ENCODE data around the gene OR10D3. TPM values are rescaled to one million over a fixed set of nuclear protein-coding genes. Genes with fewer than 3 reads are reported as not detected.

OR10D3 gene, protein sequence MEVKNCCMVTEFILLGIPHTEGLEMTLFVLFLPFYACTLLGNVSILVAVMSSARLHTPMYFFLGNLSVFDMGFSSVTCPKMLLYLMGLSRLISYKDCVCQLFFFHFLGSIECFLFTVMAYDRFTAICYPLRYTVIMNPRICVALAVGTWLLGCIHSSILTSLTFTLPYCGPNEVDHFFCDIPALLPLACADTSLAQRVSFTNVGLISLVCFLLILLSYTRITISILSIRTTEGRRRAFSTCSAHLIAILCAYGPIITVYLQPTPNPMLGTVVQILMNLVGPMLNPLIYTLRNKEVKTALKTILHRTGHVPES
- total RNA-seq: not detected
- long read RNA-seq: 0 reads

DNA sequence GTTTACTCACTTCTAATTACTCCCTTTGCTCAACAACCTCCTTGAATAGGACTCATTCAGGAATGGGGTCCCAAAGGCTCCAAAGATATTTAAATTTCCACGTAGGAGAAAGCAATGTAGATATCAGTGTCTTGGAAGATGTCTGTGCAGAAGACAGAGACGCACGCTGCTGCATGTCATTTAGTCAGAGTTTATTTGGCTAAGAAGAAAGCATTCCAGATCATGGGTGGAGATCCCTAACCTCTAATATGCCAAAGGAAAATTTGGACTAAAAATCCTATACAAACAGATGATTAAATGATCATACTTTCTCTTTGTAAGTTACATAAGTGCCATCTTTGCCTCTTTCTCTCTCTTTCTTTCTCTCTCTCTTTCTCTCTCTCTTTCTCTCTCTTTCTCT, at the start of gene OR10D3:
TSS of gene OR10D3 (plus strand) at position 278 of the 400 bp plus-strand sequence. CDS start 1,925 bp downstream, outside the sequence.
- Histone ChIP-seq H3K4me3 (no peak within 1 kb of the TSS), H3K27me3 (ENCODE audit: low read depth) (no peaks in the 10 kb centered on the region), H3K36me3 (no peaks in the 10 kb centered on the region), H3K27ac (no peak within 1 kb of the TSS), H3K4me1 (no peaks in the 10 kb centered on the region), H3K9me3 (no peaks in the 10 kb centered on the region)
- DNase-seq (no peak), ATAC-seq (no peak)
- intact Hi-C loops (cut with DNase I): no loop called here
- TF ChIP-seq, protein P1, sequence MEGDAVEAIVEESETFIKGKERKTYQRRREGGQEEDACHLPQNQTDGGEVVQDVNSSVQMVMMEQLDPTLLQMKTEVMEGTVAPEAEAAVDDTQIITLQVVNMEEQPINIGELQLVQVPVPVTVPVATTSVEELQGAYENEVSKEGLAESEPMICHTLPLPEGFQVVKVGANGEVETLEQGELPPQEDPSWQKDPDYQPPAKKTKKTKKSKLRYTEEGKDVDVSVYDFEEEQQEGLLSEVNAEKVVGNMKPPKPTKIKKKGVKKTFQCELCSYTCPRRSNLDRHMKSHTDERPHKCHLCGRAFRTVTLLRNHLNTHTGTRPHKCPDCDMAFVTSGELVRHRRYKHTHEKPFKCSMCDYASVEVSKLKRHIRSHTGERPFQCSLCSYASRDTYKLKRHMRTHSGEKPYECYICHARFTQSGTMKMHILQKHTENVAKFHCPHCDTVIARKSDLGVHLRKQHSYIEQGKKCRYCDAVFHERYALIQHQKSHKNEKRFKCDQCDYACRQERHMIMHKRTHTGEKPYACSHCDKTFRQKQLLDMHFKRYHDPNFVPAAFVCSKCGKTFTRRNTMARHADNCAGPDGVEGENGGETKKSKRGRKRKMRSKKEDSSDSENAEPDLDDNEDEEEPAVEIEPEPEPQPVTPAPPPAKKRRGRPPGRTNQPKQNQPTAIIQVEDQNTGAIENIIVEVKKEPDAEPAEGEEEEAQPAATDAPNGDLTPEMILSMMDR (IDR thresholded peaks at IDR 0.05): no peak

DNA sequence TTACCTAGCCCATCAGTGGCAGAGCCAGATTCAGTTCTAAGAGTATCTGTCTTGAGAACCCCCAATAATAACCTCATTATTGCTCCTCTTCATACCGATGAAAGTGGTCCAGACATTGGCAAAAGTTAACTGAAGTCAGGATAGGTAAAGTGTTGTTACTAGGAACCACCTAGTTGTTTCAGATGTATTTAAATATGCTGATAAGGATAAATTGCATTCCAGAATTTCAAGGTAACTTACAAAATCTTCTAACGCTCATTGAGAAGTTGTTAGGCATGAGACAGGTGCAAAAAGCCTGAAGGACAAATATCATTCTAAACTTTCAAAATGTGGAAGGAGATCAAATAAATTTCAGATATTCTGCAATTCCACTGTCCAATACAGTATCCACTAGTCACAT, 40.1 kb upstream of the OR10D3 start:
- ATAC-seq: no peak
- no peak overlapping the region for H3K4me3 ChIP-seq
- peaks cover 54% of the 10 kb centered on the region for H3K36me3 ChIP-seq
- intact Hi-C loops (cut with DNase I): no loop called here
- H3K9me3 ChIP-seq: peaks cover 5% of the 10 kb centered on the region
- TF ChIP-seq, protein P1 (IDR thresholded peaks at IDR 0.05): no peak
- DNase-seq: no peak
- H3K27me3 ChIP-seq (ENCODE audit: low read depth): no peaks in the 10 kb centered on the region
- H3K27ac ChIP-seq: no peak overlapping the region
- no peaks in the 10 kb centered on the region for H3K4me1 ChIP-seq

DNA sequence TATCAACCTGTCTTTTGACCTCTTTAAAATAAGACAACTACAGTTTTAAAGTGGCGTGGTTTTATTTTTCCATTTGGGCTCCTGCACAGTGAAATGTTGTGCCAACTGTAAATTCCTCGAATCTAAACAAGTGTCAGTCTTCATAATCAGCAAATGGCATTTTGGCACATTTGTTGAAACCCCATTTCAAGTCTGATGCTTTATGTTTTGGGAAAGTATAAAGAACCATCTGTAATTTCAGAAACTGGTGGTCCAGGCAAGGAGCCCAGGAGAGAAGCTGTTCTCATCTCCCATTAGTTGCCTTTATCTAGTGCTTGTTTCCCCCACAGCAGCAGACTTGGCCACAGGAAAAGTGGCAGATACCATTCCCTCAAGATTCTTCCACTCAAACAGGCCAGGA, 35.2 kb upstream of the OR10D3 start:
- Histone ChIP-seq H3K4me1 (no peaks in the 10 kb centered on the region), H3K27me3 (ENCODE audit: low read depth) (no peaks in the 10 kb centered on the region), H3K9me3 (no peaks in the 10 kb centered on the region), H3K27ac (no peak overlapping the region), H3K4me3 (no peak overlapping the region), H3K36me3 (peaks cover 34% of the 10 kb centered on the region)
- intact Hi-C loops (cut with DNase I): no loop called here
- TF ChIP-seq, protein P1 (IDR thresholded peaks at IDR 0.05): no peak
- DNase-seq: no peak
- ATAC-seq: no peak

DNA sequence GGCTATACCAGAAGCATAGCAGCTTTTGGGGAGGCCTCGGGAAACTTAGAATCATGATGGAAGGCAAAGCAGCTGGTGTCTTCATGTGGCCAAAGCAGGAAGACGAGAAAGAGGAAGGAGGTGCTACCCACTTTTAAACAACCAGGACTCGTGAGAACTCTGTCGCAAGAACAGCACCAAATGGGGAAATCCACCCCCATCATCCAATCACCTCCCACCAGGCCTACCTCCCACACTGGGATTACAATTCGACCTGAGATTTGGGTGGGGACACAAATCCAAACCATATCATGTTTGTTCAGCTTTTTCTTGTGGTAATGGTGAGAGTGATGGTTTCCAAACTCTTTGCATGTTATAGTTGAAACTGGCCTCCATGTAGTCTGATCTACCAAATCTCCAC, 32.5 kb upstream of the OR10D3 start:
- Histone ChIP-seq H3K4me1 (no peaks in the 10 kb centered on the region), H3K9me3 (no peaks in the 10 kb centered on the region), H3K27ac (no peak overlapping the region), H3K36me3 (peaks cover 10% of the 10 kb centered on the region), H3K4me3 (no peak overlapping the region), H3K27me3 (ENCODE audit: low read depth) (no peaks in the 10 kb centered on the region)
- TF ChIP-seq, protein P1 (IDR thresholded peaks at IDR 0.05): no peak
- DNase-seq (no peak), ATAC-seq (no peak)
- intact Hi-C loops (cut with DNase I): no loop called here

DNA sequence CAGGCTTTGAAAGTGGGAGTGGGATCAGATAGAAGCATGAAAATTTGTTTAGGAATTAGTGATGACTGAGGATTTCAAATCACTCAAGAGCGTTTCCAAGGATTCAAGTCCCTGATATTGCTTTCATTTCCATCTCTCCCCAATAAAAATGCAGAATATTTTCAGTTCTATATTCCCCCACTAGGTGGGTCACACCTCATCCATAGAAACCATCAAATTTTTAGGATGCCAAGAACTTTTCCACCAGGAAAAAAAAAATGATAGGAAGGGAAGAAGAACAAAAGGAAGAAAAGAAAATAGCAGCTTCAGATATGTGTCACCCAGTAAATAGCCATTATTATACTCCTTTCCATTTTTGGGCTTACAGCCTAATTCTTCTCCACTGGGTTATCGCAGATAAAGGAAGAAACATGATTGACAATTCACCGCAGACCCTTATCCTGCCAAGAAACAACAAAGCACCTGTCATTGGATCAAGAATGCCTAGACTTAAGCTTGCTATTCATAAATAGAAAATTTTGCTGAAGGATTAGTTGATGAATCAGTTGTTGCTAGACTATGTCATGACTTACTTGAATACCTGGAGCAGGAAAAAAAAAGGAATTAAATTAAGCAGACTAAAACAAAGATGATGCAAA, 30.3 kb upstream of the OR10D3 start:
- Histone ChIP-seq H3K36me3 (no peaks in the 10 kb centered on the region), H3K9me3 (no peaks in the 10 kb centered on the region), H3K4me1 (no peaks in the 10 kb centered on the region), H3K4me3 (no peak overlapping the region), H3K27ac (no peak overlapping the region), H3K27me3 (ENCODE audit: low read depth) (no peaks in the 10 kb centered on the region)
- intact Hi-C loops (cut with DNase I): no loop called here
- TF ChIP-seq, protein P1 (IDR thresholded peaks at IDR 0.05): no peak
- ATAC-seq (no peak), DNase-seq (no peak)

Measured in lower lobe of right lung (tissue), 2 donors.